Dedifferentiated amniotic fluid mesenchymal stem cell (primary cell): ENCODE results near the gene SRSF6.
"Not testable (repeated sequence)": the region's sequence is repeated elsewhere in the genome, so short reads cannot be mapped to it uniquely, and the experiment has no call there.

Experiments
- DNase-seq: peaks from one replicate; pipeline ENCODE4 v3.0.0-alpha.2; 2016; ENCODE audit errors: extremely low spot score

The SRSF6 gene

DNA sequence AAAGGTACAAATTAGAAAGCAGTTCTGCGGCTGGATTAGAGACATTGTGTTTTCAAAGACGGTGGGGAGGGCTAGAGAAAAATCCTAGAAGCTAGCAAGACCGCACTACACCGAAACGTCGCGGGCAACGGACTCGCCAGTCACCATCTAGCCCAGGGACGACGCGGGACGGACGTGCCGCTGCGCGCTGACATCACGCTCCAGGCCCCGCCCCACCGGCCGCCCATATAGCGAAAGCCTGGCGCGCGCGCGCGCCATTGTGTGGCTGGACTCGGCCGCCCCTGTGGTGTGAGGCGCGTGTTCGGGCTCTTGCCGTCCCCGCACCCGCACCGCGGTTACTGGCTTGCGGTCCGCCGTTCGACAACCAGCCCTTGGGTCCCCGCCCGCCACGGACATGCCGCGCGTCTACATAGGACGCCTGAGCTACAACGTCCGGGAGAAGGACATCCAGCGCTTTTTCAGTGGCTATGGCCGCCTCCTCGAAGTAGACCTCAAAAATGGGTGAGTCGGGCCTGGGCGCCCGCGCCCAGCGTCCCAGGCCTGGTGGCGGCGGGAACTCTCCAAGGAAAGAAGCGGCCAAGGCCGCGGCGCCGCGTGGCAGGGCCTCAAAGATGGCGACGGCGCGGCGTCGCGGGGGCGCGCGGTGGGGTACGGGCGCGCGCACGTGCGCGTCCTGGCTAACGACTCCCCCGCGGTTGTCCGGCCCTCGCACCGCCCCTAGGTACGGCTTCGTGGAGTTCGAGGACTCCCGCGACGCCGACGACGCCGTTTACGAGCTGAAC lies at the start of gene SRSF6:
TSS of gene SRSF6 (plus strand) at position 257 of the 782 bp plus-strand sequence. CDS start at position 395, 138 bp downstream.
- peak; percentile 88 for DNase-seq

DNA sequence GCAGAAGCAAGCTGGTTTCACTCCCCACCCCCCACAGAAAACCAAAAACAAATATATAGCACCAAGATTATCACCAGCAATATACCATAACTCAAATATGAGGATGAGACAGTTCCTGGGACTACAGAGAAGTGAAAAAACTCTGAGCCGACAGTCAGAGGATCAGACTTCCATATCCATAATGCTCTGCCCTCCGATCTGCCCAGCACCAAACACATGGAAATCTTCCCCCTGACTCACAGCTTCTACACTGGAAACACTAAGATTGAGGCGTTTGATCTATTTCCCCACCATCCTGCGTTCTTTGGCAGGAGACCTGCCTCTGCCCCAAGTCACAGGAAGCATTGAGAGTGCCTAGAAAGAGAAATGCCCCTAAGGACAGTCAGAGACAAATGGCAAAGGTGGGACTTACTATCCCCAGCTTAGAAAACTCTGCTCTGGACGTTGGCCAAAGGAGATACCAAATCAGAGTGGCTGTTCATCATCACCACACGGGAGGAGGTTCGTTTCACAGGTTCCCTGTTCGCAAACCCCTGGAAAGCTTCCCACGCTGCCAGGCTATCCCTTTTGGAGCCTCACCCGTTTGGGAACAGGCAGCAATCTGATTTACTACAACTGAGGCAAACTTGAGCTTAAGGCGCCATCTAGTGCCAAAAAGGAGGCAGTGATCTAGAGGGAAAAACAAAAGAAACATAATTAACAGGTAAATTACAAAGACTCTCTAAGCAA lies 48.7 kb upstream of the SRSF6 start:
- peak; percentile 35 for DNase-seq

DNA sequence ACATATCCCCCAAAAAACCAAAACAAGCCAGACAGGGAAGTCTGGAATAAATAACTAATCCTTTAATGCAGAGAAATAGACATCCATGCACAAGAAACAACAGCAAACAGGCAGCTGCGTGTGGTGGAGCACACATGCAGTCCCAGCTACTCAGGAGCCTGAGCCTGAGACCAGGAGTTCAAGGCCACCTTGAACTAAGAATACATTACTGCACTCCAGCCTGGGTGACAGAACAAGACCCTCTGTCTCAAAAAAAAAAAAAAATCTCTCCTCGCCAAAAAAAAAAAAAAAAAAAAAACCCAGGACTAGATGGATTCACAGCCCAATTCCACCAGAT lies 48.2 kb upstream of the SRSF6 start:
- no peak for DNase-seq

DNA sequence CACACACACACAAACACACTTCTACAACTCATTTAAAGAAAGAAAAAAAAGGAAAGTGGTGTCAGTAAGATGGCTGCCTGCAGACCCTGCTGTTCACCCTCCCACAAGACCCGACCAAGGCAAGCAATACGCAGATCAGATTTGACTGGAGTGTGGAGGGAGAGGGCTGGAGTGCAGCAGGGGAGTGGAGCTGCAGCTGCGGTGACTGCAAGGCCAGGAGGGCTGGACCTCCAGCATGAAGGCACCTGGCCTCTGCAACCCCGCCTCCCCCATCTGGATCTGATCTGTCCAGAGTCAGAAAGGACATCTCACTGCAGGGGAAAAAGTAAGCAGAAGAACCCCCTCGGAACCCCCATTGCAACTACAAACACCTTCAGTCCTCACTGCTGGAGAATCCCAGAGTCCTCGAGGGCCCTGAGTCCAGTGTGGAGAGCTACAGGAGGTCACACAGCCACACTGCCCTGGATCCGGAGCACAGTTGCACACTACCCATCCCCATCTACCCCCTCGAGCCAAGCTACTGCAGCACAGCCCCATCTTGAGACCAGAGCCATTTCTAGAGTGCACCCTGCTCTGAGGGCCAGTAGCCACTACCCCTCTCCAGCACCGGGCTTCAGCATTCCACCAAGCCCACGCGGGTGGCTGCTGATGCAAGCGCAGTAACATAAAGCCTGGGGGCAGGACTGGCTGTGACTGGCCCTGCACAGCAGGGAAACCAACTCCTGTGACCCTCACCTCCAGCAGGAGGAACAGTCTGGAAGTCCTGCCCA lies 41.9 kb upstream of the SRSF6 start:
- DNase-seq = no peak

DNA sequence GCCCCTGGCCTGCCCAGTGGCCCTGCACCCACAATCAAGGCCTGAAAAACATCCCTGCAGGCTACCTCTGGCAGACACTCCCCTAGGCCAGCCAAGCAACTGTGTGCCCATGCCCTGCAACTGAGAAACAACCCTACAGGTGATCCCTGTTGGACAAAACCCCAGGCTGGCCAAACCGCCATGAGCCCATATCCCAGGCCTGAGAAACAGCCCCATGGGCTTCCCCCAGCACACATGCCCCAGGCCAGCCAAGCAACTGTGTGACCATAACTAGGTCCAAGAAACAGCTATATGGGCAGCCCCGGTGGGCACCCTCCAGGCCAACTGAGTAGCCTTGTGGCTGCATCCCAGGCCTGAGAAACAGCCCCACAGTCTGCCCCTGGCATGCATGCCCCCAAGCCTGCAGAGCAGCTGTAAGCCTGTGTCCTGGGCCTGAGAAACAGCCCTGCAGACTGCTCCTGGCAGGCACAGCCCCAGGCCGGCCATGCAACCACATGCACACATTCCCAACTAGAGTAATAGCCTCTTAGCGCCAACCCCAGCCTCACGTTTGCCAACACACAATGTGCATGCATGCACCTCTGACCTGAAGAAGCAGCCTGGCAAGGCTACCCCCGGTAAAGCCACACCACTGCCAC lies 41.0 kb upstream of the SRSF6 start:
- DNase-seq = no peak

DNA sequence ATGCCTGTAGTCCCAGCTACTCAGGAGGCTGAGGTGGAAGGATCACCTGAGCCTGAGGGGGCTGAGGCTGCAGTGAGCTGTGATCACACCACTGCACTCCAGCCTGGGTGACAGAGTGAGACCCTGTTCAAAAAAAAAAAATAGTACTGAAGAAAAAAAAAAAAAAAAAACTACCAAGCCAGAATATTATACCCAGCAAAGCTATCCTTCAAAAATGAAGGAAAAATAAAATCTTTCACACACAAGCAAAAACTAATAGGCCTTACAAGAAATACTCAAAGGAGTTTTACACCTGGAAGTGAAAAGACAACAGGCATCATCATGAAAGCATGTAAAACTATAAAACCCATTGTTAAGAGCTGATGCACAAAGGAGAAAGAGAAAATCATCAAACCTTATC lies 37.5 kb upstream of the SRSF6 start:
- no peak for DNase-seq

DNA sequence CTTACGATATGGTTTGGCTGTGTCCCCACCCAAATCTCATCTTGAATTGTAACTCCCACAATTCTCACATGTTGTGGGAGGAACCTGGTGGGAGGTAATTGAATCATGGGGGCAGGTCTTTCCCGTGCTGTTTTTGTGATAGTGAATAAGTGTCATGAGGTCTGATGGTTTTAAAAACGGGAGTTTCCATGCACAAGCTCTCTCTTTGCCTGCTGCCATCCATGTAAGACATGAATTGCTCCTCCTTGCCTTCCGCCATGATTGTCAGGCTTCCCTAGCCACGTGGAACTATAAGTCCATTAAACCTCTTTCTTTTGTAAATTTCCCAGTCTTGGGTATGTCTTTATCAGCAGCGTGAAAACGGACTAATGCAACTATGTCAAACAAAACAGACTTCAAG lies 36.8 kb upstream of the SRSF6 start:
- DNase-seq = not testable (repeated sequence)

DNA sequence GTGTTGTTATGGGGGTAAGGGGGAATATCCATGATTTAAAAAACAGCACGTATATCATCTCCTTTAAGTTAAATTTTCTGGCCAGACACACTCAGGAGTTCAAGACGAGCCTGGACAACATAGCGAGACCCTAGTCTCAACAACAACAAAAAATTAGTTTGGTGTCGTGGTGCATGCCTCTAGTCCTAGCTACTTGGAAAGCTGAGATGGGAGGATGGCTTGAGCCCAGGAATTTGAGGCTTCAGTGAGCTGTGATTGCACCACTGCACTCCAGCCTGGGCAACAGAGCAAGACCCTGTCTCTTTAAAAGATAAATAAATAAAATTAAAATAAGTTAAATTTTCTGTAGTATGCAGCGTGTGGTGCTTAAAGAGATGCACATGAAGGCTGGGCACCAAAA lies 31.5 kb upstream of the SRSF6 start:
- no peak for DNase-seq

DNA sequence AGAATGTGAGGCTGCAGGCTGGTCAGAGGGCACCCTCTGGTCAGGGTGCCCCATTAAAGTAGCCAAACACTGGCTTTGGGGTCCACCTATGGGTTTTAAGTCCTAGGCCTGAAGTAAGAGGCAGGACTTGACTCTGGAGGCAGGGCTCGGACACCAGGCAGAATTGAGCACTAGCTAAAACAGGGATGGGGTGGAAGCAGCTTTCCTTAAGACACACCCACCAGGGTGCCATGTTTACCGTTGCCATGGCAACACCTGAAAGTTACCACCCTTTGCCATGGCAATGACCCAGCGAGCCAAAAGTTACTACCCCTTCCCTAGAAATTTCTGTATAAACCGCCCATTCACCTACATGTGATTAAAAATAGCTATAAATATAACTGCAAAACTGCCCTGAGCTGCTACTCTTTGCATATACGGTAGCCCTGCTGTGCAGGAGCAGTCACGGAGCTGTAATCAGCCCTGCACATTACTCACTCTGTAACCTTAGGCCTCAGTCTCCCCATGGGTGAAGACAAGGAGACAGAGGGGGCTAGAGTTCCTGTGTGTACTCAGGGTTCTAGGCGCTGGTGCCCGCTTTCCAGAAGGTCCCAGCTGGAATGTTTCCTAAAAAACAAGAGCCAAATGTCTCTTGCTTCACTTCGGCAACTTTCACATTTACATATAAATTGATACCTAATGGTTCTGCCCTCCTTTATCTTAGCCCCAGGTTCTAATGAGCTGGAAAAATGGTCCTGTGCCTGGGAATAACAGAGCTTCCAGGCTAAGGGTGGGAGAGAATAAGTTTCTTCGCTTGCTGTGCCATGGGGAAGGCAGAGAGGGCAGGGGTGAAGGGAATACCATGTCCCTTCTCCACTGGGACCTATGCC lies 27.2 kb upstream of the SRSF6 start:
- no peak for DNase-seq

DNA sequence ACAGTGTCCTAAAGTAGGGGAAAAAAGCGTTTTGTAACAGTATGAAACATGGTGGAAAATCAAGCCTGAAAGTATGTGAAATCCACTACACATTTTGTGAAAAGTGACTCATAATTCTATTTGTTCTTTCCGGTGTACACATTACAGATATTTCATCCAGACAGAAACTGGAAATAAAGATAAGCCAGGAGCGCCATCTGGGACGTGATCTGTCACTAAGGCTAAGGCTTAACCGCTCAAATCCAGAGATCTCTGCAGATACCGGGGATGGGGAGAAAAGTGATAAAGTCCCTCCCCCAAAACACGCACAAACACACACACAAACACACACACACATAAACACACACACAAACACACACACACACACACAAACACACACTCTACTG lies 26.6 kb upstream of the SRSF6 start:
- no peak for DNase-seq

DNA sequence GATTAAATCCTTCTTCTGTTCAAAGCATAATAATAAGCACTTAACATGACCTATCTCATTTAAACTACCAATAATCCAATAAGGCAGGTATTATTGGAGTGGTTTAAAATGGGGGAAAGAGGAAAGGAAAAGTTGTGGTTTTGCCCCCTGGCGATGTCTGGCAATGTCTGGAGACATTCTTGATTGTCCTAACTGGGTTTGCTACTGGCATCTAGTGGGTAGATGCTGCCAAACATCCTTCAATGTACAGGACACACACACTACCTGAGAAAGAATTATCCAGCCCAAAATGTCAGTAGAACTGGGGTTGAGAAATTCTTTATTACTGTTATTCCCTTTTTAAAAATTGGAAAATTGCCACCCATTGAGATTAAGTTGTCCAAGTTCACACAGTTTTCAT lies 25.2 kb upstream of the SRSF6 start:
- DNase-seq = no peak

DNA sequence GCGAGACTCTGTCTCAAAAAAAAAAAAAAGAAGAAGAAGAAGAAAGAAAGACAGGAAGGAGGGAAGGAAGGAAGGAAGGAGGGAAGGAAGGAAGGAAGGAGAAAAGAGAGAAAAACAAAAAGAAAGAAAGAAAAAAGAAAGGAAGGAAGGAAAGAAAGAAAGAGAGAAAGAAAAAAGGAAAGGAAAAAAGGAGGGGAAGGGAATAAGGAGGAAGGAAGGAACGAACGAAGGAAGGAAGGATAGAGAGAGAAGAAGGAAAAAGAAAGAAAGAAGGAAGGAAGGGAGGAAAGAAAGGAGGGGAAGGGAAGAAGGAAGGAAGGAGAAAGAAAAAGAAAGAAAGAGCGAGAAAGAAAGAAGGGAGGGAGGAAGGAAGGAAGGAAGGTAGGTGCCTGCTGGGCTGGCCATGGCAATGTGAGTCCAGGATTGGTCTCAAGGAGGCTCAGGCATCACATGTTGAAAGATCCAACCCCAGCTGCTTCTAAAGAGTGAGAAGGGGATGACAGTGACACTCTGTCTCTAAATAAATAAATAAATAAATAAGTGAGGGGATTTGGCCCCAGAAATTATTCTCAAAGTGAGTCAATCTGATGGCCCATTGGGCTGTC lies 24.3 kb upstream of the SRSF6 start:
- DNase-seq = no peak

DNA sequence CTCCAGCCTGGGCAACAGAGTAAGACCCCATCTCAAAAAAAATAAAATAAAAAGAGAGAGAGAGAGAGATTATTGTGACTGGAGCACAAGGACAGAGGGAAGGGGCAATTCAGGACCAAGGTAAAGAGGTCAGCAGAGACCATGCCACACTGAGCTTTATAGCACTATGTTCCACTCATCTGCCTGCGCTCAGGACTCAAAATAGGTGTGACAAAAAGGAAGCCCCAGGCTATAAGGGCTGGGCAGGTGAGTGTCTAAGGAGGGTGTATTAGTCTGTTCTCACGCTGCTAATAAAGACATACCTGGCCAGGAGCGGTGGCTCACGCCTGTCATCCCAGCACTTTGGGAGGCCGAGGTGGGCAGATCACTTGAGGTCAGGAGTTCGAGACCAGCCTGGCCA lies 23.1 kb upstream of the SRSF6 start:
- DNase-seq = no peak

DNA sequence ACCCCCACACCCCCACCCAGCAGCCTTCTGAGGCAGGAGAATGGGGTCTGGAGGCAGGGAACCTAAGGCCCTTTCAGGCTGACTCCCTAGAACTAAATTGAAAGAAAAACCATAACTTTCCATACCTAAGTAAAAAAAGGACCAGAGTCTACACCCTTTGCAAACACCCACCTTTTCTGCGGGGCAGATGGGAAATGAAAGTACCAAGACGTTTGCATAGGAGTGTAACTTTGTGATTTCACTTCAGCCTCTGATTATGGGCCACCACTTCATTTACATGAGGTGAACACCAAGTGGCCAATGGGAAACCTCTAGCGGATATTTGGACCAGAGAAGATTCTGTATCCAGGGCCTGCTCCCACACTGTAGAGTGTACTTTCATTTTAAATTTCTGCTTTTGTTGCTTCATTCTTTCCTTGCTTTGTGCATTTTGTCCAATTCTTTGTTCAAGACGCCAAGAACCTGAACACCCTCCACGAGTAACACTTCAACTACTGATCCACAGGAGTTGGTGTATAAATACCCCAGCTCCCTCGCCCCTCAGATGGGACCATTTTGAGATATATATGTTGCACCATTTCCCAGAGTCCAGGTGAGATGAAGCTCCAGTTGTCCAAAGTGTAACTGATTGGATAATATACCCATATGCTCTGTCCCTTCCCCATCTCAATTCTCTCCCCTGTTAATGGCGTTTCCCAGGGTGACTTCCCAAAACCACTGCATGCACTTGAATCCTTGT lies 18.9 kb upstream of the SRSF6 start:
- DNase-seq = no peak

DNA sequence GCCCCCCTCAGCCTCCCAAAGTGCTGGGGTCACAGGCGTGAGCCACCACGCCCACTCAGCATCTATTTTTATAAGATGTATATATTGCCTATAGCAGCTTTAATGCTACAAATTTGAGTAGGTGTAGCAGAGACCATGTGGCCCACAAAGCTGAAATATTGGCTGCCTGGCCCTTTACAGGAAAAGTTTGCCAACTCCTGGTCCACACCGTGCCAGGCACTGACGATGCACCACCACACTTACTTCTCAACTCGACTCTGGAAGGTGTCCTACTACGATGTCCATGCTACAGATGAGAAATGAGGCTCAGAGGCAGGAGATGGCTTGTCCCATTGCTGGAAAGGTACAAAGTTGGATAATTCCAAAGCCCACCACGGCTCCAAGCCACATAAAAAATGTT lies 17.2 kb upstream of the SRSF6 start:
- DNase-seq = no peak

DNA sequence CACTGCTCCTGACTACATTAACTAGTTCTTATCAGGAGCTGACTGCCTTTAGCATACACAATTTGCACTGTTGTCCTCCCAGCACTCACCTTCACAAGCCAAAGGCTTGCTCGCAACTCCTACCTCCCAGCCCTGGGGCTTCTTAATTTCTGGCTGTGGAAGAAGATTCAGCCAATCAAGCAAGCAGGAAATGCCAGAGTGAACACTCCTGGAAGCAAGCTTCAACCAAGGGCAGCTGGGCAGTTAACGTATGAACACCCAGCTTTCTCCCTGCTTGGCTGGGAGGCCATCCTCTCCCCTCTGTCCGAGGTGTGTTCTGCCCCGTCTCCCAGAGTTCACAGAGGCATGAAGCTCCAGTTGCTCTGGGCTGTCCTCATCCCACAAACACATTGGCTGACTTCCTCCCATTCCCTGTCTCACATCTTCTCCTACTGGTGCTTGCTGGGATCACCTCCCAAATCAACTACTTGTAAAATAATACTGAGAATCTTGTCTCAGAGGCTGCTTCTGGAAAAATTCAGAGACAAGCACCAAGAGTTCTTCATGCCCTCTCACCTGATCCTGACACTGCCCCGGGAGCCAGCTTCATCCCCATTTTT lies 15.3 kb upstream of the SRSF6 start:
- no peak for DNase-seq

DNA sequence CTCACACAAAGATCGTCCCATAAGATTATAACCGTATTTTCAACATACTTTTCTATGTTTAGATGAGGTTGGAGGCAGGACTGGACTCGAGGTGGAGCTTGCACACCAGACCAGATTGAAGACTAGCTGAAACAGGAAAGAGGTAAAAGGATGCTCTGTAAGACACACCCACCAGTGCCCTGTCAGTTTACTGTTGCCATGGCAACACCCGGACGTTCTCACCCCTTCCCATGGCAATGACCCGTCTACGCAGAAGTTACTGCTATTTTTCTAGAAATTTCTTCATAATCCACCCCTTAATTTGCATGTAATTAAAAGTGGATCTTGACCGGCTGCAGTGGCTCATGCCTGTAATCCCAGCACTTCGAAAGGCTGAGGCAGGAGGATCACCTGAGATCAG lies 13.6 kb upstream of the SRSF6 start:
- DNase-seq = no peak

DNA sequence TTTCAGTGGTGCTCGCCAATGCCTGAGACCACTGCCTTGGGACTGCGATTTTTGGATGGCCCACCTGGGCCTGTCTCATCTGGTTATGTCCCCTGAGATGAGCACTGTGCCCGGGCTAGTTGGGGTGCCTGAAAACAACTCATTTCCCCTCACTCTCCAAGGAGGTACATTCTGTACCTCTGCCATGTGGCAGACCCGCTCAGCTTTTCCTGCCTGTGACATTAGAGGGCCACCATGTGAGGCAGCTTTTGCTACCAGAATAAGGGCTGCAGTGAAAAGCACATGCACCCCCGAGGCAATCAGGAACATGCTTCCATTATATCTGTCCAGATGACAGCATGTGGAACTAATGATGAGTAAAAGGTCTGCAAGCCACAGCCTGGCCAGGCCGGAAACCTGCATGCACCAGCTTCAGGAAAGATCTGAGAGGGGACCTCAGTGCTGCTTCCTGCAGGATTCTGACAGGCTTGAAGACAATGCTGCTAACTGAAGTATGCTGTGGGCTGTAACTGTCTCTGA lies 11.3 kb upstream of the SRSF6 start:
- no peak for DNase-seq

DNA sequence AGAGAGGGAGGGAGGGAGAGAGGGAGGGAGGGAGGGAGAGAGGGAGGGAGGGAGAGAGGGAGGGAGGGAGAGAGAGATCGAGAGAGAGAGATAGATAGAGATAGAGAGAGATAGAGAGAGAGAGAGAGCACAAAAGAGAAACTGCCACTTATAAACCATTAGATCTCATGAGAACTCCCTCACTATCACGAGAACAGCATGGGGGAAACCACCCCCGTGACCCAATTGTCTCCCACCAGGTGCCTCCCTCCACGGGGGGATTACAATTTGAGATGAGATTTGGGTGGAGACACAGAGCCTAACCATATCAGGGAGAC lies 9.3 kb upstream of the SRSF6 start:
- DNase-seq = not testable (repeated sequence)
